ENCODE measurements around the gene CRLF3.

- TF ChIP-seq, protein P1, sequence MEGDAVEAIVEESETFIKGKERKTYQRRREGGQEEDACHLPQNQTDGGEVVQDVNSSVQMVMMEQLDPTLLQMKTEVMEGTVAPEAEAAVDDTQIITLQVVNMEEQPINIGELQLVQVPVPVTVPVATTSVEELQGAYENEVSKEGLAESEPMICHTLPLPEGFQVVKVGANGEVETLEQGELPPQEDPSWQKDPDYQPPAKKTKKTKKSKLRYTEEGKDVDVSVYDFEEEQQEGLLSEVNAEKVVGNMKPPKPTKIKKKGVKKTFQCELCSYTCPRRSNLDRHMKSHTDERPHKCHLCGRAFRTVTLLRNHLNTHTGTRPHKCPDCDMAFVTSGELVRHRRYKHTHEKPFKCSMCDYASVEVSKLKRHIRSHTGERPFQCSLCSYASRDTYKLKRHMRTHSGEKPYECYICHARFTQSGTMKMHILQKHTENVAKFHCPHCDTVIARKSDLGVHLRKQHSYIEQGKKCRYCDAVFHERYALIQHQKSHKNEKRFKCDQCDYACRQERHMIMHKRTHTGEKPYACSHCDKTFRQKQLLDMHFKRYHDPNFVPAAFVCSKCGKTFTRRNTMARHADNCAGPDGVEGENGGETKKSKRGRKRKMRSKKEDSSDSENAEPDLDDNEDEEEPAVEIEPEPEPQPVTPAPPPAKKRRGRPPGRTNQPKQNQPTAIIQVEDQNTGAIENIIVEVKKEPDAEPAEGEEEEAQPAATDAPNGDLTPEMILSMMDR (IDR thresholded peaks at IDR 0.05; ENCODE audit: low read depth, low read length, poor library complexity, severe bottlenecking): no peak
- no peak for TF ChIP-seq EZH2phosphoT487 (IDR thresholded peaks at IDR 0.05; ENCODE audit: borderline replicate concordance, low read length)
Observed at GRCh38 chr17:30827082-30827481, 2.6 kb upstream of the CRLF3 start.

Data from DOHH2 (cell line).